Measurements from ENCODE around the gene ACTN4. TPM values are rescaled to one million over a fixed set of nuclear protein-coding genes. Genes with fewer than 3 reads are reported as not detected.

ACTN4 gene
- total RNA-seq, 1 donor from 2014 or later, result 197 TPM

GRCh38 chr19:38635483-38636399 is 11.7 kb upstream of the ACTN4 start:
- no peak for DNase-seq
- H3K4me3 Mint-ChIP-seq, result no peak overlapping the region
- POLR2A ChIA-PET, result interaction anchor here (0.9 to 2.7 kb wide), 6 partner anchors 17 to 233 kb away, joined by 3 to 45 read pairs (median 5); partner anchors contain the start of genes EIF3K, FAM98C and MAP4K1

GRCh38 chr19:38638461-38638860 is 9.0 kb upstream of the ACTN4 start:
- Mint-ChIP-seq H3K27me3 (no peaks in the 10 kb centered on the region), H3K9me3 (no peaks in the 10 kb centered on the region), H3K4me3 (no peak overlapping the region), H3K36me3 (ENCODE audit: low read depth) (peaks cover 18% of the 10 kb centered on the region), H3K4me1 (peaks cover 32% of the 10 kb centered on the region), H3K27ac (no peak overlapping the region)
- ATAC-seq (ENCODE audit: low read depth), result no peak
- no peak for DNase-seq
- CTCF ChIA-PET, result interaction anchor here (1.0 to 6.0 kb wide), 4 partner anchors 19 to 292 kb away, joined by 3 to 49 read pairs (median 4); partner anchors contain the start of genes EIF3K, FAM98C, MAP4K1 and MRPS12
- POLR2A ChIA-PET, result interaction anchor here (1.1 to 1.8 kb wide), 3 partner anchors 9 to 264 kb away, joined by 3 to 5 read pairs (median 4); partner anchors contain the start of genes ACTN4 and PSMD8
- no peak for TF ChIP-seq CTCF (IDR thresholded peaks at IDR 0.05)
- intact Hi-C loops (cut with micrococcal nuclease), result no loop called here

More at GRCh38 chr19:38635483-38636399, 11.7 kb upstream of the ACTN4 start:
- no peaks in the 10 kb centered on the region for H3K9me3 Mint-ChIP-seq
- no peak for TF ChIP-seq CTCF (IDR thresholded peaks at IDR 0.05)
- CTCF ChIA-PET, result interaction anchor here (0.9 to 6.0 kb wide), 13 partner anchors 11 to 385 kb away, joined by 3 to 80 read pairs (median 5); partner anchors contain the start of genes ACTN4, EIF3K, FAM98C and MAP4K1
- H3K27ac Mint-ChIP-seq, result no peak overlapping the region
- H3K36me3 Mint-ChIP-seq (ENCODE audit: low read depth), result peaks cover 43% of the 10 kb centered on the region
- no peaks in the 10 kb centered on the region for H3K27me3 Mint-ChIP-seq
- H3K4me1 Mint-ChIP-seq, result peaks cover 29% of the 10 kb centered on the region
- intact Hi-C loops (cut with micrococcal nuclease), result loop anchor here (2.0 kb wide), 1 partner anchor 99 kb away; no protein-coding TSS in a partner anchor
- no peak for ATAC-seq (ENCODE audit: low read depth)

GRCh38 chr19:38639679-38640078 is 7.8 kb upstream of the ACTN4 start:
- Mint-ChIP-seq H3K4me3 (no peak overlapping the region), H3K9me3 (no peaks in the 10 kb centered on the region), H3K36me3 (ENCODE audit: low read depth) (peaks cover 14% of the 10 kb centered on the region), H3K4me1 (peaks cover 29% of the 10 kb centered on the region), H3K27ac (no peak overlapping the region), H3K27me3 (no peaks in the 10 kb centered on the region)
- TF ChIP-seq CTCF (IDR thresholded peaks at IDR 0.05), result no peak
- ChIA-PET POLR2A (interaction anchor here (0.6 kb wide), 1 partner anchor 18 kb away, joined by 6 read pairs; no protein-coding TSS in a partner anchor), CTCF (no interaction called here)
- intact Hi-C loops (cut with micrococcal nuclease), result no loop called here
- ATAC-seq (ENCODE audit: low read depth) (no peak), DNase-seq (no peak)

- Mint-ChIP-seq H3K4me3 (no peak overlapping the region), H3K9me3 (no peaks in the 10 kb centered on the region), H3K27me3 (no peaks in the 10 kb centered on the region), H3K36me3 (ENCODE audit: low read depth) (peaks cover 12% of the 10 kb centered on the region), H3K4me1 (peaks cover 26% of the 10 kb centered on the region), H3K27ac (no peak overlapping the region)
- POLR2A ChIA-PET, result interaction anchor here (0.6 kb wide), 2 partner anchors 19 to 769 kb away, joined by 3 to 6 read pairs; no protein-coding TSS in a partner anchor
- DNase-seq, result no peak
- ATAC-seq (ENCODE audit: low read depth), result no peak
- intact Hi-C loops (cut with micrococcal nuclease), result no loop called here
- TF ChIP-seq CTCF (IDR thresholded peaks at IDR 0.05), result no peak
- CTCF ChIA-PET, result no interaction called here
Observed at GRCh38 chr19:38640368-38640767, 7.1 kb upstream of the ACTN4 start.

GRCh38 chr19:38642176-38642575 is 5.3 kb upstream of the ACTN4 start:
- no peak overlapping the region for H3K4me3 Mint-ChIP-seq
- H3K36me3 Mint-ChIP-seq (ENCODE audit: low read depth), result peaks cover 2% of the 10 kb centered on the region
- CTCF ChIA-PET, result no interaction called here
- no peak for TF ChIP-seq CTCF (IDR thresholded peaks at IDR 0.05)
- ATAC-seq (ENCODE audit: low read depth), result no peak
- H3K27ac Mint-ChIP-seq, result no peak overlapping the region
- H3K9me3 Mint-ChIP-seq, result no peaks in the 10 kb centered on the region
- DNase-seq, result no peak
- intact Hi-C loops (cut with micrococcal nuclease), result no loop called here
- H3K27me3 Mint-ChIP-seq, result no peaks in the 10 kb centered on the region
- H3K4me1 Mint-ChIP-seq, result peaks cover 12% of the 10 kb centered on the region
- POLR2A ChIA-PET, result interaction anchor here (0.7 to 1.3 kb wide), 3 partner anchors 23 to 253 kb away, joined by 3 to 6 read pairs (median 4); partner anchors contain the start of gene EIF3K
